Nucleus accumbens (tissue), 56 donors: ENCODE data around the gene ADCY3.

ENCODE experiments used
- DNase-seq, 56 donors: peaks; one replicate each; lab custom pipeline; 2025; lab: John Stamatoyannopoulos, UW

ADCY3 gene

DNA sequence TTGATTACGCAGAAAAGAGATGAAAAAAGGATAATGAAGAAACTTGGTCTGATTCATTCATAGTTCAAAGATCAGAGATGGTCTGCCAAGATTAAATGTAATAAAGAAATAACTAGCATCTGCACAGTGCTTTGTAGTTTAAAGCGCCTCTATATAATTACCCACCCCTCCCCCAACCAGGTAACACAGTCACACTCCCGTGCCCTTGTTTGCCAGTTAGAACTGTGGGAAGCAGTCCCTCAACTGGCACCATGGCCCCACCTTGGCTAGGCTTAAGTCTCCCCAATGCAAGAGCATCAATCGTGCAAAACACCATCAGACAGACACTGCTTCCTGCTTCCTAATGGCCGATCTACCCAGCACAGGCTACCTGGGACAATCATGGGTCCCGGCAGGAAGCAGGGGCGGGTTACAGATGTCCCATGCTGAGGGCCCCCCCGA lies 11.6 kb downstream of the ADCY3 start:
- DNase-seq: no peak

GRCh38 chr2:24907116-24907515 lies 12.9 kb downstream of the ADCY3 start:
- DNase-seq: no peak

DNA sequence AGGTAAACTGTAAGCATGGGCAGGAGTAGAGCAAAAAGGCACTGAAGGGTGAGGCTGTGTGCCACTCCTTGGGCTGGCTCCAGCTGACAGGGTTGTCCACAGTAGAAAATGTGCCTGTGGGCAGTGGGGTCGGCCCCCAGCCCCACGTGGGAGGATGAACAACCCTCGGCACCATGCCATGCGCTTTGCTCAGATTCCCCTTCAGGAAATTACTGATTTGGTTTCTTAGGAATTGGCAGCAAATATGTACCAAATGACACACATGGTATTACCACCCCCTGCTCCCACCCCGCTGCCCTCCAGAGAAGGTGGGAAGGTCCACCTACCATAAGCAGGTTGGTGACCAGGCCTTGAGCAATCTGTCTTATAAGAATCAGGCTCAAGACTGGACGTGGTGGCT lies 13.6 kb downstream of the ADCY3 start:
- DNase-seq: no peak

DNA sequence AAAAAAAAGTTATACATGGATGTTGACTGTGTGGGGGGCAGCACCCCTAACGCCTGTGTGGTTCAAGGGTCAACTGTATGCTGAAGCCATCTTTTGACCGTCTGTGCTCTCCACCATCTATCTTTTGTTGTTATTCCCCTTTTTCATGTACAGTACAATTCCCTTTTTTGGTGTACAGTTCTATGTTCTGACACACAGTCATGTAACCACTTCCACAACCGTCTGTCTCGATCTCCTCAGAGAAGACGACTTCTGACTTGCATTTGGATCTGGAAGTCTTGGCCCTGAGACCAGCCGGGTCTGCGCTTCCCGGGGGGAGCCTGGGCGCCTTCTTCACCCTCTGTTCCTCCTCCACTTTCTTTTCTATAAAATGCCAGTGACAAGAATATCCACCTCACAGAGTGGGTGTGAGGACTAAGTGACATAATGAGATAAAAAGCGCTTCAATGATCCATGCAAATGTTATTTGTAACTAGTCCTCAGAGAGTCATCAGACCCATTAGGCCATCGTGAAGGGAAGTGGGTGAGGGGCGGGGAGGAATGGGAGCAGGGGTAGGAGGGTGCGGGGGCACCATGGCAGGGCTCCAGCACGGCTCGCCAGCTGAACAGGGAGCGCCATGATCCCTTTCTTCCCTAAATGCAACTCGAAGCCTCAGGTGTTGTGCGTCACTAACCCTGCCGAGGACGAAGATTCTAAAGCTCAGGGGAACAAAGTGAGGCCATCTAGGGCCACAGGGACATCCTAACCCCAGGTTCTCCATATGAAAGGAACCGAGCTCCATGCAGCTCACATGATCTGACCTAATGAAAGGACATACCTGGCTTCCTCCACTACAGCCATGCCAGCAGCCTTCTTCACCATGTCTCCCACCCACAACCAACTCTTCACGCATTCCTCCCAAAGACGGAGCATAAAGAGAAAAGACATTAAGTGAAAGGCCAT lies 16.6 kb downstream of the ADCY3 start:
- DNase-seq: no peak

DNA sequence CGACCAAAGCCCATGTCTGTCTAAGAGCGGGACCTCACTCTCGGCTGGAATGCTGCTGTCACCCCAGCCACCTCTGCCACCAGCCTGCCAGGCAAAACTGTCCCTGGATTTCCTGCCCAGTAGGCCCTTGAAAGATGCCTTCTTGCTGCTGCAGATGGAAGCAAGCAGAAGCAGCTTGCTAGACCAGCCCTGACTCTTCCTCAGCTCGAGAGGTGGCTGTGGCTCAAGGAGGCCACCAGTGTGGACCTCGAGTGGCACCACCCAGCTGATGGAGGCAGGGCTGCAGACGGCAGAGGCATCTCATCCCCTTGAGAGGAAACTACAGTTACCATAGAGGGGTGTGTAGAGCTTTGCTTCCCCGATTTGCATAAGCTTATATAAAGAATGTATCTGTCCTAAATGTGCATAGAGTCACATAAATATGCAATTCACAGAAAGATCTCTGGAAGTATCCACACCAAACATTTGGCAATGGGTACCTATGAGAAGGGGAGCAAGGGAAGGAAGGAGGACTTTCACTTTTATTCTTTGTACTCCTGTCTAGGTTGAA lies 20.6 kb downstream of the ADCY3 start:
- no peak for DNase-seq

GRCh38 chr2:24898122-24899109 lies 21.6 kb downstream of the ADCY3 start:
- DNase-seq: no peak

DNA sequence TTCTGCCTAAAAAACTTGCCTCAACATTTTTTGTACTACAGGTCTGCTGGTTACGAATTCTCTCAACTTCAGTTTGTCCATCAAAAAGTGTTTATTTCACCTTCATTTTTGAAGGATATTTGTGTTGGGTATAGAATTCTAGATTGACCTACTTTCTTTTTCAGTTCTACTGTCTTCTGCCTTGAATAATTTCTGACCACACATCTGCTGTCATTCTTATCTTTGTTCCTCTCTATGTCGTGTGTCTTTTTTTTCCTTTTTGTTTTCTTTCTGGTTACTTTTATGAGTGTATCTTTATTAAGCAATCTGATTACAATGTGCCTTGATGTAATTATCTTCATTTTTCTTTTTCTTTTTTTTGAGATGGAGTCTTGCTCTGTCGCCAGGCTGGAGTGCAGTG lies 25.3 kb downstream of the ADCY3 start:
- no peak for DNase-seq

GRCh38 chr2:24893934-24894333 lies 26.1 kb downstream of the ADCY3 start:
- DNase-seq: no peak

- no peak for DNase-seq
Observed at GRCh38 chr2:24892928-24893327, 27.1 kb downstream of the ADCY3 start.

- no peak for DNase-seq
Observed at GRCh38 chr2:24891201-24891600, 28.8 kb downstream of the ADCY3 start.

- no peak for DNase-seq
Observed at GRCh38 chr2:24889221-24889620, 30.8 kb downstream of the ADCY3 start.

- no peak for DNase-seq
Observed at GRCh38 chr2:24888177-24888576, 31.9 kb downstream of the ADCY3 start.

- DNase-seq: no peak
Observed at GRCh38 chr2:24887307-24887874, 32.6 kb downstream of the ADCY3 start.

DNA sequence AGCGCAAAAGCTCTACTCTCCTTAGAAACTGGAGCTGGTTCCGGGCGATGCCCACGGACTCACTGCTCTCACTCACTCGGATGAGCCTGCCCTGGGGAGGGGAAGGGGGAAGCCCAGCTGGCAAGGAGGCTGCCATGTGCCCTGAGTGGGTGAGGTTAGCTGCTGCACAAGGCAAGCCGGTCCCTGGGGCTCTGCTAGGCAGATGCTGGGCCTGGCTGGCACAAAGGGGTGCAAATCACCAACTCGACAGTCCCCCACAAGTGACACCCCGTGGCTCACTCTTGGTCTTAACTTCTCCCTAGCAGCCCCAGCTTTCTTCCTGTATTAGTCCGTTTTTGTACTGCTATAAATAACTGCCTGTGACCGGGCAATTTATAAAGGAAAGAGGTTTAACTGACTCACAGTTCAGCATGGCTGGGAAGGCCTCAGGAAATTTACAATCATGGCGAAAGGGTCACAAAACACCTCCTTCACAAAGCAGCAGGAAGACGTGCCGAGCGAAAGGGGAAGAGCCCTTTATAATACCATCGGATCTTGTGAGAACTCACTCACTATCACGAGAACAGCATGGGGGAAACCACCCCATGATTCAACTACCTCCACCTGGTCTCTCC lies 33.2 kb downstream of the ADCY3 start:
- peak in 2 of 56 donors; percentile 10 to 13 for DNase-seq

- no peak for DNase-seq
Observed at GRCh38 chr2:24886126-24886501, 33.9 kb downstream of the ADCY3 start.

DNA sequence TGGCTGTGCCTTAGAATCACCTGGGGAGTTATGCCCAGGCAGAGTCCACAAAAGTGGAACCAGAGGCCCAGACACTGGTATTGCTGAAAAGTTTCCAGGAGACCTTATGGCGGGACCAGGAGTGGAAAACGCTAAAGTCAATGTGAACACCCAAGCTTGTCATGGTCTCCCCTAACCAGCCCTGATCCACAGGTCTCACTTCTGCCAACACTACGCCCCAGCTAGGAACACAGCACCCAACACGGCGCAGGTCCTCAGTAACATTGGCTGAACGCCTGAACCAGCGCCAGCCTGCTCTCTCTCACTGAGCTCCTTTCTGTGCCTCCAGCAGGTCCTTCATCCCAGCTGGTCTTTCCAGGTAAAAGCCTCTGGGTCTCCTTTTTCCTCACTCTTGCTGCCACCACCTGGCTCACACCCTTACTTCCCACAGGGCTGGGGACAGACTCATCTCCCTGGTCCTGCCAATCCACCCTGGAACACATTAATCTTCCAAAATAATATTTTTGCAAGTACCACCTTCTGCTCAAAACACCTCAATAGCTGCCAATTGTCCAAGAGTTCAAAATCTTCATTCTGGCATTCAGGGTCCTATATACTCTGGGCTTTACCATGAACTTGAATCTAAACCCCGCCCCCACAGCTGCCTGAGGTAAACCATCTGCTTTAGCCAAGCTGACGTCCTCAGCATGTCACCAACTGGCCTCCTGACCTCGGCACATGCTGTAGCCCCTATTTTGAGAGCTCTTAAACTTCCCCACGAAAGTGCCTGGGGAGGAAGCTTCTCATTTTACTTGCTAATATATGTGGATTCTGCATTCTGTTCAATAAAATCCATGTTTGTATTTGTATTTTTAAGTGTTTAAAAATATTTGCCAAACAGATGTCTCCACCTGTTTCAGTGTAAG lies 34.6 kb downstream of the ADCY3 start:
- no peak for DNase-seq

DNA sequence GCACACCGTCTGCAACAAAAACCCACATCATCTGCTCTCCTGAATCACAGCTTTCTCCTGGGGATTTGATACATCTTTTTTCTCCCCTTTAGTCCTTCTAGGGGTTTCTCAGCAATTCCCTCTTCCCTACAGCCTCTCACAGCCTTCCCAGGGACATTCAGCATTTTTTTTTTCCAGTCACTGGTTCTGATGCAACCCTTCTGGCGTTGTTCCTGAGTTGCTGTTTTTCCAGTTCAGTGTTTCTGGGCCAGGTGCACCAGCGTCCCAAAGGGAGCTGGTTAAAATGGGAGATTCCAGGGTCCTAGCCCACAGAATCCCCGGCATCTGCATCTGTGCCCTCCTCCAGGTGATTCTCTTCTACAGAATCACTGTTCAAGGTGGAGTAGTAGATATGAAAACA lies 36.1 kb downstream of the ADCY3 start:
- no peak for DNase-seq

GRCh38 chr2:24881623-24882022 lies 38.4 kb downstream of the ADCY3 start:
- DNase-seq: peak in 9 of 56 donors; percentile 11 to 61 (median 27)

DNA sequence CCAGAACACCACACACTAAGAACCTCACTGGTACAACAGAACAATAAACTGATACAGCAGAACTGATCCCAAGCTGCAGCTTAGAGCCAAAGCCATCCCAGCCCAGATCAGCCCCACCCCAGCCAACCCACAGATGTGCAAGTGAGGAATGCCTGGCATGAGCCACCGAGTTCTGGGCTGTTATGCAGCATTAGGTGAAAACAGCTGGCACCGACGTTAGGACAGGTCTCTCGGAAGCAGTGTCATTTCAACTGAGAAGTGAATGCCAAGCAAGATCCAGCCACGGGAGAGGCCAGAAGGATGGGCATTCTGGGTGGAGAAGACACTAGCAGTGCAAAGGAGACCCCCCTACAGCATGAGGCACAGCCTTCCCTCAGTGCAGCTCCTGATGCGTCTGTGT lies 38.9 kb downstream of the ADCY3 start:
- DNase-seq: peak in 25 of 56 donors; percentile 15 to 71 (median 36)
